Thoracic aorta (tissue), 2 donors: Measurements from ENCODE around the gene NOC4L. TPM values are rescaled to one million over a fixed set of nuclear protein-coding genes. Genes with fewer than 3 reads are reported as not detected.

Source experiments
- ATAC-seq: fragments of 150-250 bp; one replicate; pipeline ENCODE4 v1.8.0; 2017; ENCODE audit warnings: low read depth; ENCODE audit not compliant: insufficient number of reproducible peaks, low FRiP score
- DNase-seq: peaks from one replicate; pipeline ENCODE4 v3.0.0-alpha.2; 2020; ENCODE audit warnings: low spot score
- H3K27ac ChIP-seq, 2 donors: fragments of 200-600 bp; sonication (generic); 1 replicate in 1 of 2; 2 replicates in 1 of 2; pipeline ENCODE4 v1.5.1; 2016; ENCODE audit warnings: mild to moderate bottlenecking in 2 of 2, moderate library complexity in 2 of 2
- H3K27me3 ChIP-seq: fragments of 200-600 bp; sonication (generic); replicated peaks from 2 replicates; pipeline ENCODE4 v1.6.0; 2016; ENCODE audit warnings: mild to moderate bottlenecking; ENCODE audit not compliant: insufficient read depth
- H3K36me3 ChIP-seq: fragments of 200-600 bp; sonication (generic); one replicate; pipeline ENCODE4 v1.5.1; 2016
- H3K4me1 ChIP-seq, 2 donors: fragments of 200-600 bp; sonication (generic); 1 replicate in 1 of 2; 2 replicates in 1 of 2; pipeline versions ENCODE4 v1.5.1 to v1.6.0; 2016; ENCODE audit warnings: low read depth in 2 of 2, mild to moderate bottlenecking in 1 of 2; ENCODE audit not compliant: control insufficient read depth in 1 of 2
- H3K4me3 ChIP-seq: fragments of 200-600 bp; sonication (generic); 2 replicates; pipeline ENCODE4 v1.5.1; 2016; ENCODE audit warnings: mild to moderate bottlenecking
- H3K9me3 ChIP-seq: fragments of 200-600 bp; sonication (generic); 2 replicates; pipeline ENCODE4 v1.5.1; 2016
- total RNA-seq, 2 donors: library from RNA; depleted of rRNA; stranded (reverse); fragments of >200 nt; gene quantifications; one replicate each; pipeline versions ENCODE4 v1.1.0 to v1.2.3, GENCODE V29; 2016
- TF ChIP-seq, protein P1 (sequence below): fragments of 200-600 bp; sonication (generic); IDR thresholded peaks from one replicate; pipeline ENCODE4 v1.5.1; 2019; ENCODE audit warnings: antibody characterized with exemption

Gene NOC4L
- total RNA-seq, 2 donors from 2014 or later = 5.9 to 8.5 TPM

- DNase-seq = no peak
- no peak overlapping the region for H3K4me3 ChIP-seq
- no peaks in the 10 kb centered on the region for H3K4me1 ChIP-seq
- H3K9me3 ChIP-seq = no peaks in the 10 kb centered on the region
- no peak for ATAC-seq
- no peaks in the 10 kb centered on the region for H3K27me3 ChIP-seq
- no peak overlapping the region for H3K27ac ChIP-seq
- TF ChIP-seq, protein P1, sequence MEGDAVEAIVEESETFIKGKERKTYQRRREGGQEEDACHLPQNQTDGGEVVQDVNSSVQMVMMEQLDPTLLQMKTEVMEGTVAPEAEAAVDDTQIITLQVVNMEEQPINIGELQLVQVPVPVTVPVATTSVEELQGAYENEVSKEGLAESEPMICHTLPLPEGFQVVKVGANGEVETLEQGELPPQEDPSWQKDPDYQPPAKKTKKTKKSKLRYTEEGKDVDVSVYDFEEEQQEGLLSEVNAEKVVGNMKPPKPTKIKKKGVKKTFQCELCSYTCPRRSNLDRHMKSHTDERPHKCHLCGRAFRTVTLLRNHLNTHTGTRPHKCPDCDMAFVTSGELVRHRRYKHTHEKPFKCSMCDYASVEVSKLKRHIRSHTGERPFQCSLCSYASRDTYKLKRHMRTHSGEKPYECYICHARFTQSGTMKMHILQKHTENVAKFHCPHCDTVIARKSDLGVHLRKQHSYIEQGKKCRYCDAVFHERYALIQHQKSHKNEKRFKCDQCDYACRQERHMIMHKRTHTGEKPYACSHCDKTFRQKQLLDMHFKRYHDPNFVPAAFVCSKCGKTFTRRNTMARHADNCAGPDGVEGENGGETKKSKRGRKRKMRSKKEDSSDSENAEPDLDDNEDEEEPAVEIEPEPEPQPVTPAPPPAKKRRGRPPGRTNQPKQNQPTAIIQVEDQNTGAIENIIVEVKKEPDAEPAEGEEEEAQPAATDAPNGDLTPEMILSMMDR = no peak
- H3K36me3 ChIP-seq = no peaks in the 10 kb centered on the region
These were observed 11.7 kb downstream of the NOC4L start for GRCh38 chr12:132155771-132156572.

GRCh38 chr12:132156573-132157325, 12.5 kb downstream of the NOC4L start:
- Histone ChIP-seq H3K4me1 (peaks cover 0 to under 1% of the 10 kb centered on the region in 2 donors), H3K27ac (no peak overlapping the region), H3K4me3 (no peak overlapping the region), H3K9me3 (no peaks in the 10 kb centered on the region), H3K27me3 (no peaks in the 10 kb centered on the region), H3K36me3 (no peaks in the 10 kb centered on the region)
- no peak for ATAC-seq
- DNase-seq = no peak
- TF ChIP-seq, protein P1 = no peak

GRCh38 chr12:132157733-132158409, 13.6 kb downstream of the NOC4L start:
- TF ChIP-seq, protein P1 = no peak
- Histone ChIP-seq H3K27me3 (no peaks in the 10 kb centered on the region), H3K27ac (no peak overlapping the region), H3K36me3 (no peaks in the 10 kb centered on the region), H3K4me3 (no peak overlapping the region), H3K4me1 (peaks cover 7 to 12% of the 10 kb centered on the region in 2 donors), H3K9me3 (no peaks in the 10 kb centered on the region)
- DNase-seq (no peak), ATAC-seq (no peak)

DNA sequence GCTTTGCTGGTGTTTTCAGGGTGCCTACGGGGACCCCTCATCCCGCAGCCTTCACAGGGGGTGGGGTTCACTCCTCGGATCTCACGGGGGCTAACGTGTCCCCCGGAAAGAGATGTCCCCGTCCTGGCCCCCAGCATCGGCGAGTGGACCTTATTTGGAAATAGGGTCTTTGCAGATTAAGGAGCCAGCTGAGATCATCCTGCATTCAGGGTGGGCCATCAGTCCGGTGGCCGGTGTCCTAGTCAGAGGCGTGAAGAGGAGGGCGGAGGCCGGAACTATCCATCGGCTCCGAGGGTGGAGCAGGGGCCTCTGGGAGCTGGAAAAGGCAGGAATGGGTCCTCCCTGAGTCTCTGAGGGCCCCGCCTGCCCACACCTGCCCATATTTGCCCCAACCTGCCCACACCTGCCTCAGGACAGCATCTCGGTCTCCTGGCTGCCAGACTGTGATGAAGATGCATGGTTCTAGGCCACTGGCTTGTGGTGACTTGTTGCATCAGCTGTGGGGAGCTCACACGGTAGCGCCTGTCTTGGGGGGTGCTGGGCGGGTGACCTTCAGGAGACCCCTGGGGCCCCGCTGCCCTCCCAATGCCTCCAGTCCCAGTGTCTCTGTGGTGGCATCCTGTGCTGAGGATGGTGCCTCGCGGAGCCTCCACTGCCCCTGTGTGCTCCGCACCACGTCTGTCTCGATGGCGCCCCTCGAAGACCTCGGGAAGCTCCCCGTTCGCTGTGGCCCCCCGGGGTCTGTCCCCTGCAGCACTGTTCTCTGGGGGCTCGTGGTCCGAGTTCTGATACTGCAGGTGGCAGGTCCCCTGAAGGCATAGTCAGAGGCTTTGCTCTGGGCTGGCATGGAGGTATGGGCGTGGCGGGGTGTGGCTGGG, 14.7 kb downstream of the NOC4L start:
- no peak for ATAC-seq
- H3K4me3 ChIP-seq = no peak overlapping the region
- H3K36me3 ChIP-seq = no peaks in the 10 kb centered on the region
- no peak for DNase-seq
- TF ChIP-seq, protein P1 = no peak
- H3K4me1 ChIP-seq = peaks cover 13 to 18% of the 10 kb centered on the region in 2 donors
- no peak overlapping the region for H3K27ac ChIP-seq
- no peaks in the 10 kb centered on the region for H3K27me3 ChIP-seq
- no peaks in the 10 kb centered on the region for H3K9me3 ChIP-seq
